HG02981 (cell line): ENCODE measurements around the gene SLC25A45.

ENCODE experiments used
- ATAC-seq: cut with Tn5 transposase; IDR thresholded peaks from one replicate; pipeline ENCODE4 v1.9.1; 2021; ENCODE audit warnings: mild to moderate bottlenecking, moderate library complexity; ENCODE audit not compliant: unreplicated experiment

Gene SLC25A45

DNA sequence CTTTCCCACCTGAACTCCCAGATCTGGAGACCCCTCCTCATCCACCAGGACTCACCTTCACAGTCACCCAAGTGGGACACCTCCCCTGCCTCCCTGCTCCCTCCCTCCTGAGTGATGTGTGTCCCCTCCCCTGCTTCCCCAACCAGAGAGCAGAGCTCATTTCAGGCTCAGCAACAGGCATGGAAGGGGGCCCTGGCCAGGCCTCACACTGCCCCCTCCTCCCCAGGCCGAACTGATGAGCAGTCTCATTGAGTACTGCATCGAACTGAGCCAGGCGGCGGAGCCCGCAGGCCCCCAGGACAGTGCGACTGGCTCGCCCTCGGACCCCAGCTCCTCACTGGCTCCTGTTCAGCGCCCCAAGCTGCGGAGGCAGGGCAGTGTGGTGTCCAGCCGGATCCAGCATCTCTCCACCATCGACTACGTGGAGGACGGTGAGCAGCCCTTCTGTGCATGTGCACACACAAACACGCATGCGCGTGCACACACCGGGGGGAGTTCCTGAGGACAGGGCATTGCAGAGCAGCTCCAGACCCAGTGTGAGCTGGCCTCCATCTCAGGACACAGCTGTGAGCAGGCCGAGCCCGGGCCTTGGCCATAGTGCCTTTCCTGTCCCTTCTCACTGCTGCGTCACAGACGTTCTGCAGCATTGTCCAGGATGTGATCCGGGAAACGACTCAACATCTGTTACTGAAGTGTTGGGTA is 22.3 kb upstream of the SLC25A45 start:
- no peak for ATAC-seq

DNA sequence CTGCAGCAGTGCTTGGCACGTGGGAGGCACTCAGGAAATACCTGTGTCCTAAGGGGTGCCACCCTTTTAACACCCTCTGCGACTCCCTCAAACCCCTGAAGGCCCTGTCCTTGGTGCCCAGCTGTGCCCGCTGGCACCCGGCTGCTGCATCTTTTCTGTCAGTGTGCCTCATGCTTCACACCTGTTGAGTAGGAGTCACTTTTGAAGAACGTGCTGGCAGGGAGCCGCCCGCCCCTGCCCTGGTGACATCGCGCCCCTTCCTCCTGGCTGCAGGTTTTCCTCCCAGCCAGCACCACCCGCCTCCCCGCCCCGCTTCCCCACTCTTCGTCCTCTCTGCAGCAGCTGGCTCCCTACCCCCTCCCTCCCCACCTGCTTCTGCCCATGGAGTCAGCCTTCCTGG is 21.8 kb upstream of the SLC25A45 start:
- no peak for ATAC-seq

DNA sequence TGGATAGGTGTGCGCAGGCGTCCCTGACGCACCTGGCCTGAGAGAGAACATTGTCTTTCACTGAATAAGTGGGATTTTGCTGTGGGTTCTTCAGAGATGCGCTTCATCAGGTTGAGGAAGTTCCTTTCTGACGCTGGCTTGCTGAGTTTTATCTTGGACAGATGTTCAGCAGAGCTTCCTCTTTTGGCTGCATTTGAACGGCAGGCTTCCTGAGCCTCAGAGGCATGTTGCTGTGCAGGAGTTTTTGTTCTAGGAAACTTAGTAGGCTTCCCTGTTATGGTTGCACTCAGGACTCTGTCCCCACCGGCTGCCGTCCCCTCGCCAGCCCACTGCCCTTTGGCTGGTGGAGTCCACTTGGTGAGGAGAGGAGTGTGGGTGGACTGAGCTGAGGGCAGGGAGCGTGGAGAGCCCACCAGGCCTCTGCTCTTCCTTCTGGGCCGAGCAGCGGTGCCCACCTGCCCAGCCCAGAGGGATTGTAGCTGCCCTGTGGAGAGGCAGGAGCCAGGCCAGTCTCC is 21.2 kb upstream of the SLC25A45 start:
- ATAC-seq = no peak

DNA sequence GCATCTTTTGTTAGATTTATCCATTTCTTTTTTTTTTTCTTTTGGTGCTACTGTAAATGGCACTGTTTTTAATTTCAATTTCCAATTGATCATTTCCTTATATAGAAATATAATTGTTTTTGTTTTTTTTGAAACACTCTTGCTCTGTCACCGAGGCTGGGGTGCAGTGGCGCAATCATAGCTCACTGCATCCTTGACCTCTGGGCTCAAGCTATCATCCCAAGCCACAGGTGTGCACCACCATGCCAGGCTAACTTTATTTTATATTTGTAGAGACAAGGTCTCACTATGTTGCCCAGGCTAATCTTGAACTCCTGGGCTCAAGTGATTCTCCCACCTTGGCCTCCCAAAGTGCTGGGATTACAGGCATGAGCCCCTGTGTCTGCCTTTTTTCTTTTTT is 20.3 kb upstream of the SLC25A45 start:
- no peak for ATAC-seq

DNA sequence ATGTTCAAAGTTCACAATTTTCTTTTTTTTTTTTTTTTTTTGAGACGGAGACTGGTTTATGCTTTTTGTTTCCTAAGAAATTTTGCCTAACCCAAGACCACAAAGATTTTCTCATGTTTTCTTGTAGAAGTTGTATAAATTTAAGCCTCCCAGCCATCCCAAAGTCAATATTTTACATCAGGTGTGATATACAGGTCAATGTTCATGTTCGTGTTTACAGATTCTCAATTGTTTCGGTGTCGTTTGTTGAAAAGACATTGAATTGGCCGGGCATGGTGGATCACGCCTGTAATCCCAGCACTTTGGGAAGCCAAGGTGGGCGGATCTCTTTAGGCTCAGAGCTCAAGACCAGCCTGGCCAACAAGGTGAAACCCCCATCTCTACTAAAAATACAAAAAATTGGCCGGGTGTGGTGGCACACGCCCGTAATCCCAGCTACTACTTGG is 19.4 kb upstream of the SLC25A45 start:
- no peak for ATAC-seq

DNA sequence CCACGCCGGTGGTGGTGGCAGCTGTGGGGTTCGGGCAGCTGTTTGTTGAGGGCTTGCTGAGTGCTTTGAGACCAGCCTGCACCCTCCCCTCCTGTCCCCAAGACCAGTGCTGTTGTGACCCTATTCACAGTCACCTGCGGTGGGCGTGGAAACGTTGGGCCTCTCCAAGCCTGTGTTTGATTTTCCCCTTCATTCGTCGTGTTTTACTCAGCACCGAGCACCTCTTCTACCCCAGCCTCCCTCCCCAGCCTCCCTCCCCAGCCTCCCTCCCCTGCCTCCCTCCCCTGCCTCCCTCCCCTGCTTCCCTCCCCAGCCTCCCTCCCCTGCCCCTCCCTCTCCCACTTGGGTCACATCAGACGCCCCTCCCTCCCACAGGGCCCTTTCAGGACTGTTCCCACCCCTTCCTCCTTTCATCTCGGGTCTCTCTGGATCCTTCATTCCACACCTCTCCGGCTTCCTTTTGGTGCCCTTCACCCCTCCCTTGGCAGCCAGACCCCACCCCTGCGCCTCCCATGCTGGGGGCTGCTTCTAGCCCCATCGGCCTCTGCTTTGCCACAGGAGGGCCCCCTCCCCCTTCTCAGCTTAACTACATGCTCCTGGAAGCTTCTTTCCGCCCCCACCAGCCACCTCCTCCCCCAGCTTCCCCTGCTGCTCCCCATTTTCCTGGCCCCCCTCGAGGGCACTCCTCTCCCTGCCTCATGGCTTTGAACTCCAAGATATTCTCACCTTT is 18.8 kb upstream of the SLC25A45 start:
- ATAC-seq = no peak

DNA sequence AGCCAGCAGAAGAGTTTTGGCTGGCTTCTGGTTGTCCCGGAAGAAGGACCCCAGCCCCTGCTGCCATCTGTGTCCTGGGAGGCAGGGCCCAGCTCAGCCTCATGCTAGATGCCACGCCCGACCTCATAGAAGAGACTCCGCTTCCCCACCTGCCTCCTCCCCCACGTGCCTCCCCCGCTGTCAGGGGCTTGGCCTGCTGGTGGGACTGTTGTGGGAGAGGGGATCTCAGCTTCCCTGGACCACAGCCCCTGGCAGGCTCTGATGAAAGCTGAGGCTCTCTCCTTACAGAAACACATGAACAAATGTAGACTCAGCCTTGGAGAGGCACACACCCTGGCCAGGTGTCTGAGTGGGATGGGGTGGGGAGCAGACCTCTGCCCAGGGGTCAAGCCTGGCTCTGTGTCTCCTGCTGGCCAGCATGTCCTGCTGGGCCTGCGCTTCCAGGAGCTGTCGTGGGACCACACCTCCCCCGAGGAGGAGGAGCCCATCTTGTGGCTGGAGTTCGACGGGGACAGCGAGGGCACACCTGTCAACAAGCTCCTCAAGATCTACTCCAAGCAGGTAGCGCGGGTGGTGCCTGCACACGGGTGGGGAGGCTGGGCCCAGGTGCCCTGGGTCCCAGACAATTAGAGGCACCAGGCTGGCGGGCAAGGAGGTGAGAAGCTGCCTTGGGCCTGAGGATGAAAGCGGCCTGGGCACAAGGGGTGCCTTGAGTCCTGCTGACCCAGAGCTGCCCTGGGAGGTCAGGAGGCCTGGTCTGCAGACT is 18.0 kb upstream of the SLC25A45 start:
- ATAC-seq = no peak

DNA sequence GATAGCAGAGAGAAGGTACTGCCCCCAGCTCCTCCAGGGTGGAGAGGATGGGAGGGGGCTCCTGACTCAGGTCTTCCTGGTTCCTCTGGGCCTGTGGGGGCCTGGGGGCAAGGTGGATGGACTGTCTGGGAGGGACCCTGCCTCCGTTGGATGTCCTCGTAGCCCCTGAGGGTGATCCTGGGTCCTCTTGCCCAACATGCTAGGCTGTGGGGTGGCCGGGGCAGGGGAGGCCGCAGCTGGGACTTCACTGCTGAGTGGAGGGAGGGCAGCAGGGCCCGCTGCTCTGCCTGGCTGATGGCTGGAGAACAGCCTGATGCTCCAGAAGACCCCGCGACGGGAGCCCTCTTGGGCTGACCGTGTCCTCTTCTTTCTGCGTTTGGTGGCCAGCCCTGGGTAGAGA is 17.4 kb upstream of the SLC25A45 start:
- ATAC-seq = no peak

DNA sequence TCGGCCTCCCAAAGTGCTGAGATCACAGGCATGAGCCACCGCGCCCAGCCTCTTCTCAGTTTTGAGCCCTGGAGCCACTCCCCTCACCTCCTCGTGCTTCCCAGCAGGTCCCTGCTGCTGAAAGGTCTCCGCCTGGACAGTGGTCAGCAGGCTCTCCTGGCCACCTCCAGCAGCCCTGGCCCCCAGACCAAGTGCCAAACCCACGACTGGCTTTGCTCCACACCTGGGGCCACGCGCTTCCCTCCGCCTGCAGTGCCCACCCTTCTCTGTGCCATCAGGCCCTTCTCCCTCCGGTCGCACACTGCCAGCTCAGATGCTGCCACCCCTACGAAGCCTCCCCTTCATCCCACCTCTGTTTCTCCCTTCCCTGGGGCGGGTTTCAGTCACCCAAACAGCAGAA is 16.8 kb upstream of the SLC25A45 start:
- no peak for ATAC-seq

DNA sequence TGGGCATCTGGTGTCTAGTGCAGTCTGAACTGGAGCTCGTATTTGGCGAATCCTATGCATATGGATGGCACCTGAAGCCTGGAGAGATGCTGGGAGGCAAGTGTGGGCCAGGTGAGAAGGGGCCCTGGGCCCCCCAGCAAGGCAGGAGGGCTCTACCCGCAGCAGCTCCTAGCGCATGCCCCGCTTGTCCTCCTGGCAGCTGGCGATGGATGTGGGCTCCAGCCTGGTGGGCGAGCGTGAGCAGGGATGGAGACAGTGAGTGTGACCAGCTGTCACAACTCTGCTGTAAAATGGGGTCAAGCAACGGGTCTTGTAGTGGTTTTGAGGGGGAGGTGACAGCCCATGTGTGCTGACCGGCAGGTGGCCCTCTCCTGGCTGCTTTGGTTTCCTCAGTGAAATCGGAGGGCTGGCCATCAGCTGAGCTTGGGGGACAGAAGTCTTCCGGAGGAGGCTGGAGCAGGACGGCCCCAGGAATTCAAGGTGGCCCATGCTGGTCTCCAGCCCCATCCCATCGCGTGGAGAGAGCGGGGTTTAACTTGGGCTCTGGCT is 16.0 kb upstream of the SLC25A45 start:
- no peak for ATAC-seq

DNA sequence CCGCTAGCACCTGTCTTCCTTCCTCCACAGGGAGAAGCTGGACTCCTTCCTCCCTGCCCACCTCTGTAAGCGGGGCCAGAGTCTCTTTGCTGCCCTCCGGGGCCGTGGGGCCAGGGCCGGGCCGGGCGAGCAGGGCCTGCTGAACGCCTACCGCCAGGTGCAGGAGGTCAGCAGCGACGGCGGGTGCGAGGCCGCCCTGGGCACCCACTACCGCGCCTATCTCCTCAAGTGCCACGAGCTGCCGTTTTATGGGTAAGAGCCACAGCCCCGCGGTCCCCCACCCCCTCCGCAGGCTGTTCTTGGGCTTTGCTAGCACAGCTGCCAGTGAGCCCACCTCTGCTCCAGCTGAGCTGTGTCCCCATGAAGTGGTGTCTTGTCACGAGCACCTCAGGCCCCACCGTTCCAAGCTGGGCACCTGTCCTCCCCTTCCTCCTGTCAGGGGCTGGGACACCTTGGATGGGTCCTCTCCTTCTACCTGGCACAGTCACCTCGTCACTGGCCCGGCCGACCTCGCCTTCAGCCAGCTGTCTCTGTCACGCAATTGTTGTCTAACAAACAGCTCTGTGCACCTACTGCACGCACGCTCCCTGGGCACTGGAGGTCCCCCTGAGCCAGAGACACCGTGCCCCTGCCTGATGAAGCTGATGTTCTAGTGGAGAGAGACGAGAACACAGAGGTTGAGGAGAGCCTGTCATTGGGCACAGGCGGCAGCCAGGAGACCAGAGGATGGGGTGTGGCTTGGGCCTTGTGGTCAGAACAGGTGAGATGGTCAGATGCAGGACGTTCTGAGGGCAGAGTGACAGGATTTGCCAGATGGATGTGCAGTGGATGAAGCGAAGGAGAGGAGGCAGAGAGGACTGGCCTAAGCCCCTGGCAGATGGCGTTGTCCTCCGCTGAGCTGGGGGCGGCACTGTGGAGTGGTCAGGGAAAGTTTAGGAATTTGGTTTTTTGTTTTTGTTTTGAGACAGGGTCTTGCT is 14.6 kb upstream of the SLC25A45 start:
- ATAC-seq = no peak

DNA sequence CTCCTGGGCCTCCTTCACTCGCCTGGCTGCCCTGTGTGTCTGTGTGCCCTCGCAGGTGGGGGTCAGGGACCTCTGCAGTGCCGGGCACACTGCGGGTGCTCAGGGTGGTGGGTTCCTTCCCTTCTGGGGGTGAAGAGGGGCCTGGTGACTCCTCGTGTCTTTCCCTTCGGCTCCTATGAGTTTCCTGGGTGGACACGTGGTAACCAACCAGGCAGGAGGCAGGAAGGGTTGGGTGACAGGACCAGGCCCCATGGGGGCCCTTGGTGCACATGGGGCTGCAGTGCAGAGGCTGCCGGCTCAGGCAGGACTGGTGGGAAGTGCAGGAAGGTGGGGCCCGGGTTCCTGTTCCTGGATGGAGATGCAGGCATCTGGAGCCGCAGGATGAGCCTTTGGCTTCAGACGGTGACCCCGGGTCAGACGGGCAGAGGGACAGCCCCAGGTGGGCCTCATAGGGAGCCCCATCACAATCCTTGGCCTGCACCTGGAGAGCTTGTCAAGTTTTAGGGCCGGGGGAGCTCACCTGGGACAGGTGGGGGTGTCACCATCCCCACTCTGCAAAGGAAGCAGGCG is 13.6 kb upstream of the SLC25A45 start:
- ATAC-seq = no peak

DNA sequence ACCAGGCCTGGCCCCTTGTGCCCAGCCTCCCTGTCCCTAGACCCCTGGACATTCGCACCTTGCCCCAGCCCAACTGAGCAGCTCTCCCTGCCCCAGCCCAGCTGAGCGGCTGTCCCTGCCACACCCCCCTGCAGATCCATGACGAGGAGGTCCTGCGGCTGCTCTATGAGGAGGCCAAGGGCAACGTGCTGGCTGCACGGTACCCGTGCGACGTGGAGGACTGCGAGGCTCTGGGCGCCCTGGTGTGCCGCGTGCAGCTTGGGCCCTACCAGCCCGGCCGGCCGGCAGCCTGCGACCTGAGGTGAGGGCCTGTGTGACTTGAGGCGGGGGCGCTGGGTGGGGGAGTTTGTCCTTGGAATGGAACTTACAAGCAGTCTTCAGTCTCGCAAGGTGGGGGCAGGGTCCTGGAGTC is 11.7 kb upstream of the SLC25A45 start:
- ATAC-seq = no peak

DNA sequence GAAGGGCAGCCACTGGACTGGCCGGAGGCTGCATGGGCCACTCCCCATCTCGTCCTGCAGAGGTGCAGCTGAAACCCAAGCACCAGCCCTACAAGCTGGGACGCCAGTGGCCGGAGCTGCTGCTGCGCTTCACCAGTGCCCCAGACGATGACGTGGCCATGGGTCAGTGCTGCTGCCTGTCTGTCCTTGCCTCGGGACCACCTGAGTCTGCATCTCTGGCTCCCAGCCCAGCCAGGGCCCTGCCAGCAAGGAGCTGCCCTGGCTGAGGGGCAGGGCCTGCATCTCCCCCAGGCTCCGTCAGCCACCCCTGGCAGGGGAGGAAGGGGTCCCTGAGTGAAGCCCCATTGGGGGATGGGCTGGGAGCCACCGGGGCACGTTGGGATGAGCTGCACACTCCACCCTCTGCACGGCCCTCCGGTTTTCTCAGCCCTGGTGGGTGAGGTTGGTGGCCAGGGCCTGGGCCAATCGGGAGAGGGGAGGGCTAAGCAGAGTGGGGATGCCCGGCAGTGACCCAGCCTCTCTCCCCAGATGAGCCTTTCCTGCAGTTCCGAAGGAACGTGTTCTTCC is 11.2 kb upstream of the SLC25A45 start:
- ATAC-seq = no peak

DNA sequence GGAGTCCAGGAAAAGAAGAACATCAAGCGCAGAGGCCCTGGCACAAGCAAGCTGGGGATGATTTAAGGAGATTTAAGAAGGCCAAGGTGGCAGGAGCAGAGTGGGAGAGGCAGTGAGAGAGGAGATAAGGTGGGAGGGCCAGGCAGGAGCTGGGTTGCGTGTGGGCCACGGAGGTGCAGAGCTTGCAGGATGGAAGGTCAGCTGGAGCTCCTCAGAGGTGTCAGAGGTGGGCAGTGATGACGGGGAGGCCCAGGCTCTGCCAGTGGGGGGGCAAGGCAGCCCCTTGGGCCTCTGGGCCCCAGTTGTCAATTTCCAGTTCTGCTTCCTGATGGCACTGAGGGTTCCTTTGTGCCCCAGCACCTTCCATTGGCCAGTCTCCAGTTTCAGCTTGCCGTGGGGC is 10.5 kb upstream of the SLC25A45 start:
- ATAC-seq = no peak

DNA sequence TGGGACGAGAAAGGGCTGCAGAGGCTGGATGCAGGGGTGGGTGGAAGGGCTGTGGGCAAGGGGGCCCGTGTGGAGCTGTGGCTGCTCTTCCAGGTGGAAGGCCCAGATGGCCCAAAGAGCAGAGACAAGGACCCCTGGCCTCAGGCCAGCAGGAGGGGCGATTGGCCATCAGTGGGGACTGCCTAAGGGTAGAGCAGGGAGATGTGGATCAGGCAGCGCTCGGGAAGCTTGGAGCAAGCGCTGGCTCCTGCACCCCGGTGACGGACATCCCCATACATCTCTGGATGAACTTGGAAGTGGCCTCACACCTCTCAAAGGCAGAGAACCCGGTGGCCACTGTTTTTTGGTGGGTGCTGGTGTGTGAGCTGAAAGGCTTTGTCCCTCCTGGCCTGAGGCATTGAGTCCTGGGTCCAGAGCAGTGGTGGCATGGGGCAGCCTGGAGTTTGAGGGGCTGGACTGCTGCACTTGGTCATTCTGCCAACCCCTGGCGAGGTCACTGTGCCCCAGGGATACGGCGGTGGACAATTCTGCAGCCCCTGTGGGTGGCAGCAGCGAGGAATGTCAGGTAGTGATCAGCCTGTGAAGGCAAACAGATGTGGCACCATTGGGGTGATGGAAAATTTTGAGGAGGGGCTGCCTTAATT is 9.9 kb upstream of the SLC25A45 start:
- no peak for ATAC-seq

DNA sequence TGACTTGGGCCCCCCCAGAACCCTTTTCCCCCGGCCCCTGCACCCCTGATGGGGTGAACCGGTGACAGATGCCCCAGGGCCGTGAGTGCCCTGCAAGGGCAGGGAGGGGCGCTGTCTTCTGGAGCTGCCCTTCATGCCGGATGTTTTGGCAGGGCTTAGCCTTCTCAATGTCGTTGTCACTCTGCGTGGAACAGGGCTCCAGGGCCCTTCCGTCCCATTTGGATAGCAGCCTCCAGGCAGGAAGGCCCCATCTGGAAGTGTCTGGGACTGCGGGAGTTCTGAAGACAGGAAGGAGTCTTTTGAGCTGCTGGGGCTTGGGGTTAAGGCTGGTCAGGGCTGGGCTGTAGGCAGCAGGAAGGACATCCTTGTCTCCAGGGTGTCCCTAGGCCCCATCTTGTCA is 8.6 kb upstream of the SLC25A45 start:
- ATAC-seq = no peak

DNA sequence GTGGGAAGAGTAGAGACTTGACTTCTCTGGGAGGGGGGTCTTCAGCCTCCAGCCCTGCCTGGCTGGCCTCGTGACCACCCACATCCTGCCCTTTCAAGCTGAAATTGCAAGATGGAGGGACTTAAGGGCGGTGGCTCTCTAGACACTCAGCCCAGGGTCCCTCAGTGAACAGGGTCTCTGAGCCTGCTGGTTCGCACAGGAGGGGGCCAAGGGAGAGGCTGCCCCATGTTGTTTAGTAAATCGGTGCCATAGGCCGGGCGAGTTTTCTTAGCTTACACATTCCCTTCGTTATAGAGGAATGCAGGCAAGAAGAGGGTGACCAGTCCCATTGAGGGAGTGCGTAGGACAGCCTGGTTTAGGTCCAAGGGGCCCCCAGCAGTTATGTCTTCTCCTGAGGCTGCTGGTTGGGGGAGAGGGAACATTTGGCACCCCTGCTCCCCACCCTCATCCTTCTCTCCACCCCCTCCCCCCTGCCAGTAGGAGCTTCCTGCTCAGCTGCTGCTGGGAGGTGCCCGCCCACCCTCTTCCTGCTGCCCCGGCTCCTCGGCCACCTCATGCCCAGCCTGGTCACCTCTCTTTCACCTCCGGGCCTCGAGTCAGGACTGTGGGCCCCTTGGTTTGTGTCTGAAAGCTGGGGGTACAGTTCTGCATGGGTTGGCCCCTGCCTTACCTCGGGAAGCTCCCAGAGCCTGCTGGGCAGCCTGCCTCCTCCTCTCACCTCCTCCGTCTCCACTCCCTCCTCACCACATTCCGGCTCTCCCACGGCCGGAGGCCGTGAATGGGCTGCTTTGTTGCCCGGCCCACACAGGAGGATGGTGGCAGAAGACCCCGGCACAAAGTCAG is 7.9 kb upstream of the SLC25A45 start:
- no peak for ATAC-seq
